ENCODE data around the gene YEATS2. TPM values are rescaled to one million over a fixed set of nuclear protein-coding genes. Genes with fewer than 3 reads are reported as not detected.

Gene YEATS2
- total RNA-seq, 6 experiments from 2014 or later: 3.8 to 12.1 (median 7.3) TPM

- no peak overlapping the region for H3K4me3 ChIP-seq
- no peaks in the 10 kb centered on the region for H3K4me1 ChIP-seq
- H3K36me3 ChIP-seq: peaks cover 0 to 25% (median 3%) of the 10 kb centered on the region in 4 donors
- intact Hi-C loops (cut with DNase I): no loop called here
- ATAC-seq: no peak
- no peaks in the 10 kb centered on the region for H3K9me3 ChIP-seq
- H3K27me3 ChIP-seq: no peaks in the 10 kb centered on the region
- DNase-seq: no peak
- TF ChIP-seq, protein P1, sequence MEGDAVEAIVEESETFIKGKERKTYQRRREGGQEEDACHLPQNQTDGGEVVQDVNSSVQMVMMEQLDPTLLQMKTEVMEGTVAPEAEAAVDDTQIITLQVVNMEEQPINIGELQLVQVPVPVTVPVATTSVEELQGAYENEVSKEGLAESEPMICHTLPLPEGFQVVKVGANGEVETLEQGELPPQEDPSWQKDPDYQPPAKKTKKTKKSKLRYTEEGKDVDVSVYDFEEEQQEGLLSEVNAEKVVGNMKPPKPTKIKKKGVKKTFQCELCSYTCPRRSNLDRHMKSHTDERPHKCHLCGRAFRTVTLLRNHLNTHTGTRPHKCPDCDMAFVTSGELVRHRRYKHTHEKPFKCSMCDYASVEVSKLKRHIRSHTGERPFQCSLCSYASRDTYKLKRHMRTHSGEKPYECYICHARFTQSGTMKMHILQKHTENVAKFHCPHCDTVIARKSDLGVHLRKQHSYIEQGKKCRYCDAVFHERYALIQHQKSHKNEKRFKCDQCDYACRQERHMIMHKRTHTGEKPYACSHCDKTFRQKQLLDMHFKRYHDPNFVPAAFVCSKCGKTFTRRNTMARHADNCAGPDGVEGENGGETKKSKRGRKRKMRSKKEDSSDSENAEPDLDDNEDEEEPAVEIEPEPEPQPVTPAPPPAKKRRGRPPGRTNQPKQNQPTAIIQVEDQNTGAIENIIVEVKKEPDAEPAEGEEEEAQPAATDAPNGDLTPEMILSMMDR (IDR thresholded peaks at IDR 0.05): no peak
- no peak for TF ChIP-seq POLR2A (IDR thresholded peaks at IDR 0.05)
- H3K27ac ChIP-seq: no peak overlapping the region
- WGBS (ENCODE audit: insufficient coverage, low coverage, low lambda C conversion rate, missing lambda C conversion rate): 84% methylated on average over 3 of the region's 11 CpGs
These were observed 114.0 kb downstream of the YEATS2 start for GRCh38 chr3:183811638-183812037.

- Histone ChIP-seq H3K36me3 (peaks cover 0 to 16% (median 1%) of the 10 kb centered on the region in 4 donors), H3K4me3 (no peak overlapping the region), H3K9me3 (no peaks in the 10 kb centered on the region), H3K27me3 (no peaks in the 10 kb centered on the region), H3K27ac (no peak overlapping the region), H3K4me1 (no peaks in the 10 kb centered on the region)
- DNase-seq (no peak), ATAC-seq (no peak)
- no peak for TF ChIP-seq POLR2A (IDR thresholded peaks at IDR 0.05)
- TF ChIP-seq, protein P1 (IDR thresholded peaks at IDR 0.05): no peak
- 91% methylated on average over 6 of the region's 8 CpGs for WGBS (ENCODE audit: insufficient coverage, low coverage, low lambda C conversion rate, missing lambda C conversion rate)
- intact Hi-C loops (cut with DNase I): no loop called here
These were observed 115.3 kb downstream of the YEATS2 start for GRCh38 chr3:183812761-183813445.

- 94% methylated on average over 1 of the region's 1 CpG for WGBS (ENCODE audit: insufficient coverage, low coverage, low lambda C conversion rate, missing lambda C conversion rate)
- Histone ChIP-seq H3K27me3 (no peaks in the 10 kb centered on the region), H3K9me3 (no peaks in the 10 kb centered on the region), H3K27ac (no peak overlapping the region), H3K4me3 (no peak overlapping the region), H3K36me3 (peaks cover 0 to 11% (median 1%) of the 10 kb centered on the region in 4 donors), H3K4me1 (no peaks in the 10 kb centered on the region)
- TF ChIP-seq POLR2A (IDR thresholded peaks at IDR 0.05): no peak
- TF ChIP-seq, protein P1 (IDR thresholded peaks at IDR 0.05): no peak
- intact Hi-C loops (cut with DNase I): no loop called here
- DNase-seq: no peak
- ATAC-seq: no peak
These were observed 116.6 kb downstream of the YEATS2 start for GRCh38 chr3:183814240-183814639.

DNA sequence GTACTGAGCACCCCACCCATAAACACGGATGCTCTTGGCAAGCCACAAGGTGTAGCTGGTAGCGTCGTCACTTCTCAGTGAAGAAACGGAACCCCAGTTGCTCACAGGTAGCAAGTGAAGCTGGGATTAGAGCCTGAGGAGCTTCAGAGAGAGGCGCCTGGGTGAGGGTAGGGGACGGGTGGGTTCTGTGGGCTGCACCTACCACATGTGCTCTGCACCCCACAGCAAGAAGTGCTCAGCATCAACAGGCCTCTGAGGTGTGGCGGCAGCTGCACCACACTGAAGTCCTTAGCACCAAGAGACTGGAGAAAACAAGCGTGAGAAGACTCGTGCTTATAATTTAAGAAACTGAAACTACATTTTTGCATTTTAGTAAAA, 118.0 kb downstream of the YEATS2 start:
- Histone ChIP-seq H3K36me3 (peaks cover 0 to 7% (median 0%) of the 10 kb centered on the region in 4 donors), H3K9me3 (no peaks in the 10 kb centered on the region), H3K4me1 (no peaks in the 10 kb centered on the region), H3K4me3 (no peak overlapping the region), H3K27me3 (no peaks in the 10 kb centered on the region), H3K27ac (no peak overlapping the region)
- no peak for ATAC-seq
- 85% methylated on average over 8 of the region's 9 CpGs for WGBS (ENCODE audit: insufficient coverage, low coverage, low lambda C conversion rate, missing lambda C conversion rate)
- no peak for TF ChIP-seq POLR2A (IDR thresholded peaks at IDR 0.05)
- TF ChIP-seq, protein P1 (IDR thresholded peaks at IDR 0.05): no peak
- intact Hi-C loops (cut with DNase I): no loop called here
- no peak for DNase-seq

Data from right lobe of liver (tissue), 6 donors.